Loucy (cell line): ENCODE data around the gene SEMA6D.

Source experiments
- EZH2phosphoT487 ChIP-seq: fragments of 200-600 bp; IDR thresholded peaks from 2 replicates; pipeline ENCODE4 v1.6.1; 2018; ENCODE audit warnings: antibody characterized with exemption, mild to moderate bottlenecking, moderate library complexity, borderline replicate concordance
- TF ChIP-seq, protein P1 (sequence below): fragments of 200-600 bp; sonication (generic); conservative IDR thresholded peaks from 2 replicates; pipeline ENCODE4 v1.5.1; 2014; ENCODE audit warnings: mild to moderate bottlenecking, antibody characterized with exemption, low read length

DNA sequence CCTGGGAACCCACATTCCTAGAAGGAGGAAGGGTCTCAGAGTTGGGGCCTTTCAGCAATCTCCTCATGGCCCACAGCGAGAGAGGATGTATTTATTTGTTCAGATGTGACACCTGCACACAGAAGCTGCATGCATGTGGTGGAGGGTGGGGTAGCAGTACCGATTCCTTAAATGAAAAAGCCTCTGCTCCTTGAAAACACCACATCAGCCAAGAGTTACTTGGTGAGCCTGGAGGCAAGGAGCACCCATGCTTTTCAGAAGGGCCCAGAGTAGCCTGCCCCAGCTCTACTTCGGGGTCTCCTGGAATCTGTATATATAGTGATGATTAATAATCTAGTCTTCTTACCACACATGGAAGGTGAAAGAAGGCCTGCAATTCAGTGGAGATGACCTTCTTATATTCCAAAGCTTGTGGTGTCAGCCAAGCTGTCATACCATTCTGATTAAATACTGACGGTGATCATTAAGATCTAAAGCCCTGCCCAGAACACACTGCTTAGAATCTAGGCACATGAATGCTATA lies 33.5 kb downstream of the SEMA6D start:
- TF ChIP-seq, protein P1, sequence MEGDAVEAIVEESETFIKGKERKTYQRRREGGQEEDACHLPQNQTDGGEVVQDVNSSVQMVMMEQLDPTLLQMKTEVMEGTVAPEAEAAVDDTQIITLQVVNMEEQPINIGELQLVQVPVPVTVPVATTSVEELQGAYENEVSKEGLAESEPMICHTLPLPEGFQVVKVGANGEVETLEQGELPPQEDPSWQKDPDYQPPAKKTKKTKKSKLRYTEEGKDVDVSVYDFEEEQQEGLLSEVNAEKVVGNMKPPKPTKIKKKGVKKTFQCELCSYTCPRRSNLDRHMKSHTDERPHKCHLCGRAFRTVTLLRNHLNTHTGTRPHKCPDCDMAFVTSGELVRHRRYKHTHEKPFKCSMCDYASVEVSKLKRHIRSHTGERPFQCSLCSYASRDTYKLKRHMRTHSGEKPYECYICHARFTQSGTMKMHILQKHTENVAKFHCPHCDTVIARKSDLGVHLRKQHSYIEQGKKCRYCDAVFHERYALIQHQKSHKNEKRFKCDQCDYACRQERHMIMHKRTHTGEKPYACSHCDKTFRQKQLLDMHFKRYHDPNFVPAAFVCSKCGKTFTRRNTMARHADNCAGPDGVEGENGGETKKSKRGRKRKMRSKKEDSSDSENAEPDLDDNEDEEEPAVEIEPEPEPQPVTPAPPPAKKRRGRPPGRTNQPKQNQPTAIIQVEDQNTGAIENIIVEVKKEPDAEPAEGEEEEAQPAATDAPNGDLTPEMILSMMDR, result no peak
- no peak for TF ChIP-seq EZH2phosphoT487
